Peyer's patch (tissue), 4 donors: Measurements from ENCODE around the gene ANKRD13A. TPM values are rescaled to one million over a fixed set of nuclear protein-coding genes. Genes with fewer than 3 reads are reported as not detected.
A peak's percentile ranks its signal among the peaks of the same experiment; 100 is the strongest.

Experiments used
- DNase-seq, 3 donors: peaks; one replicate each; pipeline ENCODE4 v3.0.0-alpha.2; 2017 to 2019
- H3K27ac ChIP-seq, 4 donors: fragments of 200-600 bp; sonication (generic); one replicate each; pipeline ENCODE4 v1.5.1; 2016 to 2019
- H3K27me3 ChIP-seq, 2 donors: fragments of 200-600 bp; sonication (generic); one replicate each; pipeline ENCODE4 v1.5.1; 2019
- H3K36me3 ChIP-seq, 3 donors: fragments of 200-600 bp; sonication (generic); one replicate each; pipeline ENCODE4 v1.5.1; 2016 to 2019
- H3K4me1 ChIP-seq, 4 donors: fragments of 200-600 bp; sonication (generic); one replicate each; pipeline ENCODE4 v1.5.1; 2016 to 2019
- H3K4me3 ChIP-seq, 4 donors: fragments of 200-600 bp; sonication (generic); 1 replicate in 3 of 4; 2 replicates in 1 of 4; pipeline ENCODE4 v1.5.1; 2016 to 2019; ENCODE audit warnings: mild to moderate bottlenecking in 1 of 4
- H3K9me3 ChIP-seq, 4 donors: fragments of 200-600 bp; sonication (generic); one replicate each; pipeline ENCODE4 v1.5.1; 2016 to 2019; ENCODE audit warnings: mild to moderate bottlenecking in 1 of 4
- POLR2A ChIP-seq, 2 donors: fragments of 450-650 bp; IDR thresholded peaks; one replicate each; pipeline ENCODE4 v1.5.1; 2017; ENCODE audit warnings: antibody characterized with exemption in 2 of 2, mild to moderate bottlenecking in 2 of 2, moderate library complexity in 2 of 2
- total RNA-seq, 4 donors: library from RNA; depleted of rRNA; stranded (reverse); fragments of >200 nt; gene quantifications; one replicate each; pipeline ENCODE4 v1.1.0, GENCODE V29; 2016
- TF ChIP-seq, protein P1 (sequence below), 6 experiments: fragments of 450-650 bp in 4 of 6; fragments of 200-600 bp in 2 of 6; sonication (generic) in 1 of 6; IDR thresholded peaks; one replicate each; pipeline ENCODE4 v1.5.1; 2017 to 2019; ENCODE audit warnings: antibody characterized with exemption in 6 of 6, mild to moderate bottlenecking in 3 of 6, moderate library complexity in 1 of 6

The ANKRD13A gene
- 100 to 1,000 TPM in 1 of 4 donors, 10 to 100 TPM in 3; 81.3 to 124 (median 92.1) TPM for total RNA-seq

DNA sequence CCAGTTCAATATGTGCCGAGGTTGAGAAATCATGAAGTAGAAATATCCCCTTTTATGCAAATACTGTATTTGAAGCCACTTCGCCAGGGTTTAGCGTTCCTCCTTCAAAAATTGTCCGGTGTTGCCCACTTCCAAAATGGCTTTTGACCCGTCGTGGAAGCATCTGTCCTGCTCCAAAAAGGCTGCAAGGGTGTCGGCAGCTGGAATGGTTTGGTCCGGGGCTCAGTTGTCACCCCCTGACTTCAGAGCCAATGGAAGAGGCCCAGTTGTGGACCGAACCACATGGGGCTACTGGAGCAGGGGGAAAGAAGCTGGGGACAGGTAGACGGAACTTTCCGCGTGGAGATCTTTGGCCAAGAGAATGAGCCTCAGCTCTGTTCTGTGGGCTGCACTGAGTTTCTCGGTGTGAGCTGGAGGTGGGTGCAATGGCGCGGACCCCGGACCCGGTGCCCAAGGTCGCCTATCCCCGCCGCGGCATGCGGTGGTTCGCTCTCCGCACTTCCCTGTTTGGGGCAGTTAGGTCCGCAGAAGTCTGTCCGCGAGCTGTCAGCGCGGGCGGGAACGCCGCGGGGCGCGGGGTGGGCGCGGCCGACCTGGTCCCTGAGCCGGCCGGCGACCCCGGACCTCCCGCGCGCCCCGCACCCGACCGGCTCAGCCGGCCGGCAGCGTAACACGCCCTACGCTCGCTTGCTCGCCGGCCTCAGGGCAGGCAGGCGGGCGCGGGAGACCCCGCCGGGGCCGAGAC is at the start of gene ANKRD13A:
Gene ANKRD13A, plus strand, starts transcription at position 527 of the 745 bp plus-strand sequence. CDS start 259 bp downstream, outside the sequence.
- Histone ChIP-seq H3K4me1 (peaks cover 0 to 48% (median 9%) of the 10 kb centered on the region in 4 donors), H3K36me3 (peaks cover 0 to 7% (median 0%) of the 10 kb centered on the region in 3 donors), H3K4me3 (peak within 1 kb of the TSS; percentile 90 to 97 (median 96)), H3K27ac (peak within 1 kb of the TSS; percentile 81 to 92 (median 84)), H3K9me3 (no peaks in the 10 kb centered on the region), H3K27me3 (no peaks in the 10 kb centered on the region)
- peak; percentile 86 to 95 (median 86) for DNase-seq
- TF ChIP-seq, protein P1, sequence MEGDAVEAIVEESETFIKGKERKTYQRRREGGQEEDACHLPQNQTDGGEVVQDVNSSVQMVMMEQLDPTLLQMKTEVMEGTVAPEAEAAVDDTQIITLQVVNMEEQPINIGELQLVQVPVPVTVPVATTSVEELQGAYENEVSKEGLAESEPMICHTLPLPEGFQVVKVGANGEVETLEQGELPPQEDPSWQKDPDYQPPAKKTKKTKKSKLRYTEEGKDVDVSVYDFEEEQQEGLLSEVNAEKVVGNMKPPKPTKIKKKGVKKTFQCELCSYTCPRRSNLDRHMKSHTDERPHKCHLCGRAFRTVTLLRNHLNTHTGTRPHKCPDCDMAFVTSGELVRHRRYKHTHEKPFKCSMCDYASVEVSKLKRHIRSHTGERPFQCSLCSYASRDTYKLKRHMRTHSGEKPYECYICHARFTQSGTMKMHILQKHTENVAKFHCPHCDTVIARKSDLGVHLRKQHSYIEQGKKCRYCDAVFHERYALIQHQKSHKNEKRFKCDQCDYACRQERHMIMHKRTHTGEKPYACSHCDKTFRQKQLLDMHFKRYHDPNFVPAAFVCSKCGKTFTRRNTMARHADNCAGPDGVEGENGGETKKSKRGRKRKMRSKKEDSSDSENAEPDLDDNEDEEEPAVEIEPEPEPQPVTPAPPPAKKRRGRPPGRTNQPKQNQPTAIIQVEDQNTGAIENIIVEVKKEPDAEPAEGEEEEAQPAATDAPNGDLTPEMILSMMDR (IDR thresholded peaks at IDR 0.05): peak in 1 of 6 experiments; percentile 21
- peak; percentile 57 to 80 for TF ChIP-seq POLR2A (IDR thresholded peaks at IDR 0.05)

DNA sequence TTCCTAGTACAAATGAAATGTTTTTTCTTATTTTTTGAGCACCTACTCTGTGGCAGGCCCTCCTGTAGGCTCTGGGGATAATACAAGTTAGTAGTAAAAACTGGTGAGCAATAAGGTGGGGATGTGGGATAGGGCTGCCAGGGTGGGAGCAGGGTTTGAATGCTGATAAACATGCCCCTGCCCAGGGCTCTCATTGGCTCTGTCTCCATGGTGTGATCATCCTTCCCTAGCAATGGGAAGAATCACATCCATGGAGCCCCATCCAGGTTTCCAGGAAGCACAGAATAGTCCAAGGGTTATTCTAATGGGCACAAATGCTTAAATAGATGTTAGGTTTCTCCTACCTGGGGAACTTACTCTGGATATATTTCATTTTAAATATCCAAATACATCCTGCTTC is 48.6 kb upstream of the ANKRD13A start:
- Histone ChIP-seq H3K27me3 (no peaks in the 10 kb centered on the region), H3K9me3 (no peaks in the 10 kb centered on the region), H3K4me3 (no peak overlapping the region), H3K27ac (peak overlapping the region in 1 of 4 donors; percentile 74), H3K4me1 (peaks cover 0 to 38% (median 7%) of the 10 kb centered on the region in 4 donors), H3K36me3 (peaks cover 0 to 77% (median 0%) of the 10 kb centered on the region in 3 donors)
- DNase-seq: no peak
- no peak for TF ChIP-seq POLR2A (IDR thresholded peaks at IDR 0.05)
- TF ChIP-seq, protein P1 (IDR thresholded peaks at IDR 0.05): no peak

DNA sequence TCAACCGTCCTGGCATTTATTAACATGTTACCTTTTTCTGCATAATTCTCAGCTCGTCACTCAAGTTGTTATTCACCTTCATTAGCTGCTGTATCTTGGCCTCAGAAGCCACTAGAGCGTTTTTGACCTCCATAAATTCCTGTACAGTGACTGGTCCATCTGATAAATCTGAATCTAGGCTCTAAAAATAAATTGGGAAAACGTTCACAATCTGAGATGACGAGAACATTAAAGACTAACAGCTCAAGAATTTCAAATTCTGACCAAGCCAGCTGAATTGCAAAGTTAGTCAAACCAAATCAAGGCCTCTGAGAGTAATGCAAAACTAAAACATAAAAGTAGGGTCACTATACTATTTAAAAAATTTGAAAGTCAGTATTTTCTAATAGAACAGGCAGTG is 48.1 kb upstream of the ANKRD13A start:
- DNase-seq: no peak
- peaks cover 0 to 82% (median 0%) of the 10 kb centered on the region in 3 donors for H3K36me3 ChIP-seq
- no peak overlapping the region for H3K4me3 ChIP-seq
- H3K4me1 ChIP-seq: peaks cover 0 to 38% (median 7%) of the 10 kb centered on the region in 4 donors
- peak overlapping the region in 1 of 4 donors; percentile 31 for H3K27ac ChIP-seq
- no peaks in the 10 kb centered on the region for H3K9me3 ChIP-seq
- no peaks in the 10 kb centered on the region for H3K27me3 ChIP-seq
- TF ChIP-seq, protein P1 (IDR thresholded peaks at IDR 0.05): no peak
- no peak for TF ChIP-seq POLR2A (IDR thresholded peaks at IDR 0.05)

DNA sequence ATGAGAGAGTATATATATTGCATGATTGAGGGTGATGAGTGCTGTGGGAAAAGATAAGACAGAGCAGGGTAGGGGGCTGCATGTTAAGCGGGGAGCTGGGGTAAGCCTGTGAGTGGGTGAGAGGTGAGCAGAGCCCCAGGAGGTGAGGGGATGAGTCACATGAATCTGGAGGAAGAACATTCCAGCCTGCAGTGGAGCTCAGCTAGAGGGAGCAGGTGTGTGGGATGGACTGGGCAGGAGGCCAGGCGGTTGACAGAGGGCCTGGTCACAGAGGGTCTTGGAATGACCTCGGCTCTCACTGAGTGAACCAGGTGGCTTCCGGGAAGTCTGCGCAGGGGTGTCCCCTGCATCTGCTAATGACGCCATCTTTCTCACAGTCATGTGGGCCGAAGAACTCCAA is 47.5 kb upstream of the ANKRD13A start:
- peaks cover 0 to 85% (median 0%) of the 10 kb centered on the region in 3 donors for H3K36me3 ChIP-seq
- TF ChIP-seq, protein P1 (IDR thresholded peaks at IDR 0.05): no peak
- TF ChIP-seq POLR2A (IDR thresholded peaks at IDR 0.05): no peak
- H3K27ac ChIP-seq: peak overlapping the region in 2 of 4 donors; percentile 31 to 51
- no peaks in the 10 kb centered on the region for H3K27me3 ChIP-seq
- no peaks in the 10 kb centered on the region for H3K9me3 ChIP-seq
- DNase-seq: no peak
- H3K4me1 ChIP-seq: peaks cover 0 to 34% (median 7%) of the 10 kb centered on the region in 4 donors
- H3K4me3 ChIP-seq: no peak overlapping the region

DNA sequence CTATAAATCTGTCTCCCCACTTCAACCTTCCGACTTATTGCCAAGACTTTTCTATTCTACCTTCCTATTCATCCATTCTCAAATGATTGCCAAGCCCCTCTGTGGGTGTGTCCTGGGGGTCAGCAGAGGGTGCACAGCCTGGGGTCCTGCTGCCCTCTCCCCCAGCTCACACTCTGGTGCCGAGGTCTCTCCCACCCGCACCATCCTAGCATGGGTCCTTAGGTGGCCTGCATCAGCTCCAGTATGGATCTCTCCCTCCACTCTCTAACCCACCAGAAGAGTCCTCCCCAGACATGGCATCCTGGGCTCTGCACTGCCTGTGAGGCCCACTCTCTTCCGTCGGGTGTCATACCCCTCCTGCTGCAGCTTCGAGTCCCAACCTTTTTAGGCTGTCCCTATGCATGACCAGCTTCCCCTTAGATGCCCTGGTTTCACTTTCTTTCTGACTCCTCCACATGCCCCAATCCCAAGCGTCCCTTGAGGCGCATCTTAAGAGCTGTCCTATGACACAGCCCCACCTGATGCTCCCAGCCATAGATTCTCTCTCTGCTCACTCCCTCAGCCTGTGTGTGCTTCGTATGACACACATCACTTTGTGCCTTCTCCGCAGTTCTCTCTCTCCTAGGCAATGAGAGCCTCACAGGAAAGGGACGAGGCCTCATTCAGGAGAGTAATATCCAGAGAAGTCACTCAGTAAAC is 46.9 kb upstream of the ANKRD13A start:
- H3K9me3 ChIP-seq: no peaks in the 10 kb centered on the region
- H3K4me3 ChIP-seq: no peak overlapping the region
- TF ChIP-seq, protein P1 (IDR thresholded peaks at IDR 0.05): no peak
- no peak for TF ChIP-seq POLR2A (IDR thresholded peaks at IDR 0.05)
- DNase-seq: peak in 1 of 3 donors; percentile 56
- H3K36me3 ChIP-seq: peaks cover 0 to 85% (median 0%) of the 10 kb centered on the region in 3 donors
- peak overlapping the region; percentile 5 to 51 (median 25) for H3K27ac ChIP-seq
- peaks cover 0 to 28% (median 7%) of the 10 kb centered on the region in 4 donors for H3K4me1 ChIP-seq
- no peaks in the 10 kb centered on the region for H3K27me3 ChIP-seq
